HEK293 (cell line): ENCODE measurements around the gene VIPR2.

Experiments used
- CTCF ChIA-PET: fragments of 350-600 bp; formaldehyde crosslinking; extraction: SDS; loops from one replicate; lab custom pipeline; 2021; ENCODE audit warnings: antibody characterized with exemption; lab: Yijun Ruan, JAX
- POLR2A ChIA-PET: fragments of 300-600 bp; formaldehyde crosslinking; extraction: SDS; loops from one replicate; lab custom pipeline; 2020; ENCODE audit warnings: antibody characterized with exemption, inconsistent platforms; lab: Yijun Ruan, JAX
- H3K27ac ChIP-seq: fragments of 200-500 bp; sonication (Bioruptor generic); 2 replicates; pipeline ENCODE4 v1.5.1; 2014; ENCODE audit warnings: low read depth, low read length, control low read depth, inconsistent platforms; ENCODE audit errors: extremely low read depth
- H3K36me3 ChIP-seq, 2 experiments: fragments of 200-500 bp in 1 of 2; sonication (Bioruptor generic) in 1 of 2; 1 replicate in 1 of 2; 2 replicates in 1 of 2; pipeline ENCODE4 v1.5.1; 2014 to 2017; ENCODE audit warnings: inconsistent platforms in 2 of 2, low read length in 2 of 2; ENCODE audit not compliant: control insufficient read depth in 2 of 2, insufficient read depth in 1 of 2
- H3K4me1 ChIP-seq: fragments of 200-500 bp; sonication (Bioruptor generic); 2 replicates; pipeline ENCODE4 v1.5.1; 2014; ENCODE audit warnings: mild to moderate bottlenecking, low read length, inconsistent platforms; ENCODE audit not compliant: control insufficient read depth, insufficient read depth
- H3K4me3 ChIP-seq: 2 replicates; pipeline ENCODE4 v1.5.1; 2011; ENCODE audit warnings: low read depth, mild to moderate bottlenecking, control low read depth, low read length, moderate library complexity
- H3K9me3 ChIP-seq: fragments of 200-500 bp; sonication (Bioruptor generic); 2 replicates; pipeline ENCODE4 v1.5.1; 2014; ENCODE audit warnings: low read depth, low read length, inconsistent platforms; ENCODE audit not compliant: control insufficient read depth, insufficient read depth
- BCL11B ChIP-seq: fragments of 450-650 bp; formaldehyde crosslinking; IDR thresholded peaks from 2 replicates; pipeline ENCODE4 v1.5.1; 2016; ENCODE audit warnings: low read depth, missing biosample characterization, missing genetic modification characterization
- KLF10 ChIP-seq: fragments of 450-650 bp; IDR thresholded peaks from 2 replicates; pipeline ENCODE4 v1.5.1; 2018; ENCODE audit warnings: missing biosample characterization, mild to moderate bottlenecking, missing genetic modification characterization
- PBX3 ChIP-seq: sonication (generic); formaldehyde crosslinking; IDR thresholded peaks from 2 replicates; pipeline ENCODE4 v1.8.1; 2022; ENCODE audit warnings: mild to moderate bottlenecking, moderate library complexity, missing genetic modification reagents
- PRDM1 ChIP-seq: fragments of 450-650 bp; formaldehyde crosslinking; IDR thresholded peaks from 2 replicates; pipeline ENCODE4; 2016; ENCODE audit warnings: missing biosample characterization, missing genetic modification characterization
- PRDM2 ChIP-seq: fragments of 450-650 bp; formaldehyde crosslinking; IDR thresholded peaks from 2 replicates; pipeline ENCODE4 v1.5.1; 2016; ENCODE audit warnings: missing biosample characterization, missing genetic modification characterization, borderline replicate concordance
- SCRT1 ChIP-seq: fragments of 450-650 bp; formaldehyde crosslinking; IDR thresholded peaks from 2 replicates; pipeline ENCODE4 v1.5.1; 2016; ENCODE audit warnings: missing biosample characterization, missing genetic modification characterization, borderline replicate concordance
- TSHZ1 ChIP-seq: fragments of 450-650 bp; formaldehyde crosslinking; IDR thresholded peaks from 2 replicates; pipeline ENCODE4 v1.5.1; 2016; ENCODE audit warnings: missing biosample characterization, missing genetic modification characterization, borderline replicate concordance
- YY1 ChIP-seq: fragments of 450-650 bp; formaldehyde crosslinking; IDR thresholded peaks from 2 replicates; pipeline ENCODE4 v1.5.1; 2018; ENCODE audit warnings: missing biosample characterization, missing genetic modification characterization
- ZBTB21 ChIP-seq: fragments of 450-650 bp; formaldehyde crosslinking; IDR thresholded peaks from 2 replicates; pipeline ENCODE4 v1.5.1; 2017; ENCODE audit warnings: missing biosample characterization, missing genetic modification characterization
- ZBTB7A ChIP-seq: fragments of 450-650 bp; formaldehyde crosslinking; IDR thresholded peaks from 2 replicates; pipeline ENCODE4 v1.5.1; 2016; ENCODE audit warnings: low read depth, missing biosample characterization, missing genetic modification characterization
- ZNF10 ChIP-seq: fragments of 450-650 bp; formaldehyde crosslinking; IDR thresholded peaks from 2 replicates; pipeline ENCODE4 v1.5.1; 2017; ENCODE audit warnings: missing biosample characterization, missing genetic modification characterization
- ZNF175 ChIP-seq: fragments of 450-650 bp; formaldehyde crosslinking; IDR thresholded peaks from 2 replicates; pipeline ENCODE4 v1.5.1; 2016; ENCODE audit warnings: missing biosample characterization, missing genetic modification characterization
- ZNF18 ChIP-seq: fragments of 450-650 bp; formaldehyde crosslinking; IDR thresholded peaks from 2 replicates; pipeline ENCODE4 v1.5.1; 2016; ENCODE audit warnings: missing biosample characterization, missing genetic modification characterization
- ZNF239 ChIP-seq: fragments of 450-650 bp; formaldehyde crosslinking; IDR thresholded peaks from 2 replicates; pipeline ENCODE4 v1.5.1; 2016; ENCODE audit warnings: missing biosample characterization, missing genetic modification characterization
- ZNF416 ChIP-seq: fragments of 450-650 bp; formaldehyde crosslinking; IDR thresholded peaks from 2 replicates; pipeline ENCODE4 v1.5.1; 2016; ENCODE audit warnings: missing biosample characterization, missing genetic modification characterization

The VIPR2 gene

GRCh38 chr7:159060440-159060839 lies 84.2 kb downstream of the VIPR2 start (continued):
- TF ChIP-seq ZNF416 (tag by site-specific recombination) (no peak), ZNF239 (tag by site-specific recombination) (0 out of 2 replicates have a peak, but pooled peaks have one; percentile 6), KLF10 (tag by site-specific recombination) (no peak), YY1 (tag by site-specific recombination) (no peak), BCL11B (no peak), ZBTB7A (tag by site-specific recombination) (no peak), SCRT1 (tag by site-specific recombination) (no peak), TSHZ1 (tag by site-specific recombination) (no peak), ZBTB21 (tag by site-specific recombination) (no peak), ZNF175 (tag by site-specific recombination) (no peak)

GRCh38 chr7:159059629-159060028 lies 85.0 kb downstream of the VIPR2 start:
- Histone ChIP-seq H3K4me1 (no peaks in the 10 kb centered on the region), H3K4me3 (no peak overlapping the region), H3K27ac (no peak overlapping the region), H3K36me3 (no peaks in the 10 kb centered on the region), H3K9me3 (no peaks in the 10 kb centered on the region)
- ChIA-PET POLR2A (no interaction called here), CTCF (no interaction called here)
- TF ChIP-seq PRDM2 (tag by site-specific recombination): no peak
- peak; percentile 12; the same call in 1 of the 2 replicates for TF ChIP-seq ZNF10
- peak; percentile 29; the same call in 1 of the 2 replicates for TF ChIP-seq PRDM1 (tag by site-specific recombination)
- no peak for TF ChIP-seq PBX3
- TF ChIP-seq ZNF18 (tag by site-specific recombination): no peak
